ENCODE data around the gene NBEA. TPM values are rescaled to one million over a fixed set of nuclear protein-coding genes. Genes with fewer than 3 reads are reported as not detected.
"Not testable (repeated sequence)": the region's sequence is repeated elsewhere in the genome, so short reads cannot be mapped to it uniquely, and the experiment has no call there.

The NBEA gene
- total RNA-seq, 1 experiment from 2014 or later: 1.6 TPM

- no peak overlapping the region for H3K4me3 ChIP-seq
- no peak overlapping the region for H3K27ac ChIP-seq
- H3K36me3 ChIP-seq: no peaks in the 10 kb centered on the region
- no peaks in the 10 kb centered on the region for H3K27me3 ChIP-seq (replicated peaks)
- H3K9me3 ChIP-seq (replicated peaks): no peaks in the 10 kb centered on the region
- DNase-seq (ENCODE audit: low read depth in 1 of 2, low spot score in 2 of 2): no peak
- no peaks in the 10 kb centered on the region for H3K4me1 ChIP-seq (replicated peaks)
Observed at GRCh38 chr13:35649162-35649561, 707.1 kb downstream of the NBEA start.

GRCh38 chr13:35659796-35660195 is 717.7 kb downstream of the NBEA start:
- no peaks in the 10 kb centered on the region for H3K9me3 ChIP-seq (replicated peaks)
- H3K4me1 ChIP-seq (replicated peaks): no peaks in the 10 kb centered on the region
- H3K27ac ChIP-seq: no peak overlapping the region
- H3K36me3 ChIP-seq: no peaks in the 10 kb centered on the region
- H3K27me3 ChIP-seq (replicated peaks): no peaks in the 10 kb centered on the region
- DNase-seq (ENCODE audit: low read depth in 1 of 2, low spot score in 2 of 2): no peak
- H3K4me3 ChIP-seq: no peak overlapping the region

DNA sequence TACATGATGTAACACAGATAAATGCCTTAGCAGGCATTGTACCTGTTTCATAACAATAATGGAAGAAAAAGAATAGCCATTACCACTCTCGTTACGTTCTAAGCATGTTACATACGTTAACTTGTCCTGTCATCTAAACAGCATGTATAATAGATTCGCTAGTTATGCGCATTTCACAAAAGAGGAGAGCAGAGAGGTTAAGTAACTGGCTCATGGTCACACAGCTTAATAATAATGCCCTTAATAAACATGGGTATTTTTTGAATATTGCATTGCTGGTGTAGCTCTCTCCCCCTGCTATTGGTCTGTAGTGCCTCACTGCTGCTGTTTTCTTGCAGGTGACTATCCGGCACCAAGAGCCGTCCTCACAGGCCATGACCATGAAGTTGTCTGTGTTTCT is 722.7 kb downstream of the NBEA start:
- H3K9me3 ChIP-seq (replicated peaks): no peaks in the 10 kb centered on the region
- H3K27ac ChIP-seq: no peak overlapping the region
- no peaks in the 10 kb centered on the region for H3K36me3 ChIP-seq
- DNase-seq (ENCODE audit: low read depth in 1 of 2, low spot score in 2 of 2): no peak
- H3K4me1 ChIP-seq (replicated peaks): no peaks in the 10 kb centered on the region
- H3K4me3 ChIP-seq: no peak overlapping the region
- H3K27me3 ChIP-seq (replicated peaks): no peaks in the 10 kb centered on the region

GRCh38 chr13:35669321-35669720 is 727.3 kb downstream of the NBEA start:
- Histone ChIP-seq H3K27me3 (replicated peaks) (no peaks in the 10 kb centered on the region), H3K4me1 (replicated peaks) (no peaks in the 10 kb centered on the region), H3K27ac (no peak overlapping the region), H3K9me3 (replicated peaks) (no peaks in the 10 kb centered on the region), H3K4me3 (no peak overlapping the region), H3K36me3 (no peaks in the 10 kb centered on the region)
- DNase-seq (ENCODE audit: low read depth in 1 of 2, low spot score in 2 of 2): no peak

DNA sequence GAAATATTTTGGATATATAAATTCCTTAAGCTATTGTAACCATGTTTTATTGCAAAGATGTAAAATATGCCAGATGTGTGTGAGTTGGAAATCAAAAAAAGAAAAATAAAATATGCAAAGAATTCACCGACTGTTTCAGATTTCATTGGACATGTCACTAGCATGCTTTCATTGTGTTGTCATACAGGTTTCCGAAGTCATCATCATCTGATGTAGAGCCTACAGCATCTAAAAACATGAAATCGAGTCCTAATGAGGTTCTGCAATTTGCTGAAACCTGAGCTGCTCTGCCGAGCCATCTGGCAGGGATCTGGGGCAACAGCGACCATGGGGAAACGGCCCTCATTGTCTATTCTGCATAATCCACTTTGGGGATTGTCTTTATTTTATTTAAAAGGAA is 730.5 kb downstream of the NBEA start:
- Histone ChIP-seq H3K4me3 (no peak overlapping the region), H3K27me3 (replicated peaks) (no peaks in the 10 kb centered on the region), H3K4me1 (replicated peaks) (no peaks in the 10 kb centered on the region), H3K36me3 (no peaks in the 10 kb centered on the region), H3K27ac (no peak overlapping the region), H3K9me3 (replicated peaks) (no peaks in the 10 kb centered on the region)
- DNase-seq (ENCODE audit: low read depth in 1 of 2, low spot score in 2 of 2): no peak

DNA sequence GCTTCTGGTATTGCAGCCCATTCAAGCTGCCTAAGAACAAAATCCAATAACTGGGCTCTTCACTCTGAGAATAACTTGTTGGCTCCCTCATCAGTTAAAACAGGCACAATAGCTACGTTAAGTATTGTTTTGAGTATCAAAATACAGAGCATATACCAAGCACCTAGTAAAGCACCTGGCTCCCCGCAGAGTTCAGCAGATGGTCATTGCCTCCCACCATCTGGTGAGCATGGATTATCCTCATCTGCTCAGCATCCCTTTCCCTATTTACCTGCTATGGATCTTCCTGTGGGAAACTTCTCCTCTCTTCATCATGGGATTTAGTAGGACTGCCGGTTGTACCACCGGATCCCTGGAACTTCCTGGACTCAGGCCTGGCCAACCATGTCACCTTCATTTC is 733.6 kb downstream of the NBEA start:
- Histone ChIP-seq H3K4me1 (replicated peaks) (peaks cover 4% of the 10 kb centered on the region), H3K4me3 (no peak overlapping the region), H3K27ac (no peak overlapping the region), H3K9me3 (replicated peaks) (no peaks in the 10 kb centered on the region), H3K36me3 (no peaks in the 10 kb centered on the region), H3K27me3 (replicated peaks) (no peaks in the 10 kb centered on the region)
- DNase-seq (ENCODE audit: low read depth in 1 of 2, low spot score in 2 of 2): no peak

DNA sequence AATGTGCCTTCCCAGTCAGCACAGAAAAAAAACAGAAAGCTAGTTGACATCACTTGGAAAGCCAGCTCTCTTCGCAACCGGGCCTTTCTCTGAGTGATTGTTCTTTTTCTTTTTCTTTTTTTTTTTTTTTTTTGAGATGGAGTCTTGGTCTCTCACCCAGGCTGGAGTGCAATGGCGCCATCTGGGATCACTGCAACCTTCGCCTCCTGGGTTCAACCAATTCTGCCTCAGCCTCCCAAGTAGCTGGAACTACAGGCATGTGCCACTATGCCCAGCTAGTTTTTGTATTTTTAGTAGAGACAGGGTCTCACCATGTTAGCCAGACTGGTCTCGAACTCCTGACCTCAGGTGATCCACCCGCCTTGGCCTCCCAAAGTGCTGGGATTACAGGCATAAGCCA is 735.8 kb downstream of the NBEA start:
- DNase-seq (ENCODE audit: low read depth in 1 of 2, low spot score in 2 of 2); H3K27me3 ChIP-seq (replicated peaks); H3K9me3 ChIP-seq (replicated peaks); H3K27ac ChIP-seq; H3K4me1 ChIP-seq (replicated peaks); H3K36me3 ChIP-seq; H3K4me3 ChIP-seq: not testable (repeated sequence)

DNA sequence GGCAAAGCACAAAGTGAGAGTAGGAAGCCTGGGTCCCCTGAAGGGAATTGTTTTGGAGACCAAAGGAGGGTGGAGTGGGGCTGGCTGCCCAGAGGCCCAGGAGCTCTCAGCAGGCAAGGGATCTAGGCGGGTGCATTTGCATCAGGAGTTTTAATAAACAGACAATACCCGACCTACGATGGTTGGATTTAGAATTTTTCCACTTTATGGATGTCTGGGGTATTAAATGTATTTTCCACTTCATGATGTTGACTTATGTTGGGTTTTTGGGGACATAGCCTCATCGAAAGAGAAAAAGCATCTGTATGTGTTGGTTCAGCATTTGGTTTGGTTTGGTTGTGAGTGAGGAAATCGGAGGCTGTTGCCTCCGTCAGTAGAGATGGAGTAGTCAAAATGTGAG is 739.6 kb downstream of the NBEA start:
- no peaks in the 10 kb centered on the region for H3K27me3 ChIP-seq (replicated peaks)
- peaks cover 4% of the 10 kb centered on the region for H3K4me1 ChIP-seq (replicated peaks)

DNA sequence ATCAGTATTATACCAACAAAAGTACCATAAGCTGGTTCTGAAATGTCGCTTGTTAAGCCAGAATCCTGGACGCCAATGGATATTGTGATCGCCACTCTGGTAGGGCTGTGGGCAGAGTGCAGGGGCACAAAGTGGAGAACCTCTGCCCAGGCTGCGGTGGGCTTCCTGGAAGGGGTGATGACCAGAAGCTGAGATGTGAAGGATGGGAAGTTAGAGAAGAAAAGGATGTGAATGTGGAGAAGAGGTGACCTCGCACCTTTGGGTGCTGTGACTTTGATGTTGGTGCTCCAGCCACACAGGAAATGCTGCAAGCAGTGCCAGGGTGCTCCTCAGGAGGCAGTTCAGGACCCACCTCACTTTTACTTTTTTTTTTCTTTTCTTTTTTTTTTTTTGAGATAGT is 742.4 kb downstream of the NBEA start:
- Histone ChIP-seq H3K27ac (no peak overlapping the region), H3K36me3 (no peaks in the 10 kb centered on the region), H3K9me3 (replicated peaks) (no peaks in the 10 kb centered on the region), H3K4me1 (replicated peaks) (no peaks in the 10 kb centered on the region), H3K27me3 (replicated peaks) (no peaks in the 10 kb centered on the region), H3K4me3 (no peak overlapping the region)
- no peak for DNase-seq (ENCODE audit: low read depth in 1 of 2, low spot score in 2 of 2)

More for the DNA sequence above, 739.6 kb downstream of the NBEA start:
- DNase-seq (ENCODE audit: low read depth in 1 of 2, low spot score in 2 of 2): no peak
- Histone ChIP-seq H3K36me3 (no peaks in the 10 kb centered on the region), H3K27ac (no peak overlapping the region), H3K4me3 (no peak overlapping the region), H3K9me3 (replicated peaks) (no peaks in the 10 kb centered on the region)

GRCh38 chr13:35687336-35687735 is 745.3 kb downstream of the NBEA start:
- no peak for DNase-seq (ENCODE audit: low read depth in 1 of 2, low spot score in 2 of 2)
- peaks cover 3% of the 10 kb centered on the region; the same call in 1 of the 2 replicates for H3K4me1 ChIP-seq (replicated peaks)
- H3K27me3 ChIP-seq (replicated peaks): no peaks in the 10 kb centered on the region
- no peaks in the 10 kb centered on the region for H3K9me3 ChIP-seq (replicated peaks)
- H3K27ac ChIP-seq: no peak overlapping the region
- H3K36me3 ChIP-seq: no peaks in the 10 kb centered on the region
- no peak overlapping the region for H3K4me3 ChIP-seq

- Histone ChIP-seq H3K9me3 (replicated peaks) (no peaks in the 10 kb centered on the region), H3K4me1 (replicated peaks) (peaks cover 32% of the 10 kb centered on the region), H3K4me3 (no peak overlapping the region), H3K36me3 (no peaks in the 10 kb centered on the region), H3K27me3 (replicated peaks) (no peaks in the 10 kb centered on the region), H3K27ac (no peak overlapping the region)
- no peak for DNase-seq (ENCODE audit: low read depth in 1 of 2, low spot score in 2 of 2)
Observed at GRCh38 chr13:35690581-35691207, 748.6 kb downstream of the NBEA start.

- Histone ChIP-seq H3K4me3 (no peak overlapping the region), H3K4me1 (replicated peaks) (peaks cover 58% of the 10 kb centered on the region), H3K27me3 (replicated peaks) (no peaks in the 10 kb centered on the region), H3K27ac (no peak overlapping the region), H3K9me3 (replicated peaks) (no peaks in the 10 kb centered on the region), H3K36me3 (no peaks in the 10 kb centered on the region)
- no peak for DNase-seq (ENCODE audit: low read depth in 1 of 2, low spot score in 2 of 2)
Observed at GRCh38 chr13:35693134-35693784, 751.2 kb downstream of the NBEA start.

- Histone ChIP-seq H3K4me3 (no peak overlapping the region), H3K4me1 (replicated peaks) (peaks cover 66% of the 10 kb centered on the region), H3K36me3 (no peaks in the 10 kb centered on the region), H3K9me3 (replicated peaks) (no peaks in the 10 kb centered on the region), H3K27me3 (replicated peaks) (no peaks in the 10 kb centered on the region), H3K27ac (no peak overlapping the region)
- DNase-seq (ENCODE audit: low read depth in 1 of 2, low spot score in 2 of 2): no peak
Observed at GRCh38 chr13:35694031-35694430, 752.0 kb downstream of the NBEA start.

GRCh38 chr13:35694549-35695447 is 752.7 kb downstream of the NBEA start:
- Histone ChIP-seq H3K9me3 (replicated peaks) (no peaks in the 10 kb centered on the region), H3K27ac (peak overlapping the region; percentile 56), H3K4me3 (no peak overlapping the region), H3K4me1 (replicated peaks) (peaks cover 73% of the 10 kb centered on the region), H3K36me3 (no peaks in the 10 kb centered on the region), H3K27me3 (replicated peaks) (no peaks in the 10 kb centered on the region)
- peak; percentile 39 to 52 for DNase-seq (ENCODE audit: low read depth in 1 of 2, low spot score in 2 of 2)

All from SJSA1 (cell line).